WTC11 (cell line): ENCODE results near the gene CROCC2. TPM values are rescaled to one million over a fixed set of nuclear protein-coding genes. Genes with fewer than 3 reads are reported as not detected.

Experiments
- ATAC-seq: fragments of 200-7000 bp; cut with Tn5 transposase; 2 replicates; pipeline ENCODE4 v1.10.0; 2021; ENCODE audit warnings: mild to moderate bottlenecking, moderate library complexity
- CTCF ChIA-PET: fragments of 300-600 bp; sonication (Branson Sonifier 250); formaldehyde crosslinking; loops from one replicate; lab custom pipeline; 2021; ENCODE audit warnings: antibody characterized with exemption; lab: Charles Lee
- POLR2A ChIA-PET: fragments of 350-600 bp; sonication (Branson Sonifier 250); formaldehyde crosslinking; loops from one replicate; lab custom pipeline; 2021; ENCODE audit warnings: antibody characterized with exemption; lab: Charles Lee
- DNase-seq: peaks from one replicate; pipeline ENCODE4 v3.0.0; 2021; ENCODE audit warnings: low spot score
- H3K27ac Mint-ChIP-seq: 2 replicates; pipeline ENCODE4 v1.8.0; 2021; ENCODE audit warnings: mixed read lengths
- H3K27me3 Mint-ChIP-seq: 2 replicates; pipeline ENCODE4 v1.8.0; 2021; ENCODE audit warnings: low read depth, mild to moderate bottlenecking, moderate library complexity, mixed read lengths
- H3K36me3 Mint-ChIP-seq: 2 replicates; pipeline ENCODE4 v1.8.0; 2021; ENCODE audit warnings: mixed read lengths
- H3K4me1 Mint-ChIP-seq: 2 replicates; pipeline ENCODE4 v1.8.0; 2022; ENCODE audit warnings: mixed read lengths
- H3K4me3 Mint-ChIP-seq: 2 replicates; pipeline ENCODE4 v1.8.0; 2021; ENCODE audit warnings: mild to moderate bottlenecking, moderate library complexity, mixed read lengths
- H3K9me3 Mint-ChIP-seq: 2 replicates; pipeline ENCODE4 v1.8.0; 2021; ENCODE audit warnings: mixed read lengths
- CBFB ChIP-seq: sonication (generic); formaldehyde crosslinking; IDR thresholded peaks from 2 replicates; pipeline ENCODE4 v1.8.1; 2022; ENCODE audit warnings: mild to moderate bottlenecking, low read depth, missing genetic modification reagents
- EMX1 ChIP-seq: fragments of 250-450 bp; sonication (Bioruptor Pico); IDR thresholded peaks from 2 replicates; pipeline ENCODE4 v1.8.0; 2021; ENCODE audit warnings: mild to moderate bottlenecking
- JAZF1 ChIP-seq: fragments of 250-450 bp; sonication (Bioruptor Pico); IDR thresholded peaks from 2 replicates; pipeline ENCODE4 v1.9.0; 2021; ENCODE audit warnings: moderate library complexity, mild to moderate bottlenecking, inconsistent platforms
- TP53 ChIP-seq: sonication (generic); formaldehyde crosslinking; IDR thresholded peaks from 2 replicates; pipeline ENCODE4 v1.8.1; 2023; ENCODE audit warnings: mild to moderate bottlenecking, missing genetic modification reagents
- ZNF138 ChIP-seq: sonication (generic); formaldehyde crosslinking; conservative IDR thresholded peaks from 2 replicates; pipeline ENCODE4 v1.8.1; 2022; ENCODE audit warnings: mild to moderate bottlenecking, moderate library complexity, missing genetic modification reagents
- ZNF671 ChIP-seq: fragments of 250-450 bp; sonication (Bioruptor Pico); IDR thresholded peaks from 2 replicates; pipeline ENCODE4 v1.8.0; 2021; ENCODE audit warnings: mild to moderate bottlenecking
- total RNA-seq: library from RNA; stranded (reverse); gene quantifications from 3 replicates; pipeline ENCODE4 v1.2.3, GENCODE V29; 2021
- TF ChIP-seq, protein P1 (sequence below): sonication (generic); formaldehyde crosslinking; IDR thresholded peaks from 2 replicates; pipeline ENCODE4 v1.8.1; 2023; ENCODE audit warnings: mild to moderate bottlenecking, missing genetic modification reagents, borderline replicate concordance
- TF ChIP-seq, protein P2 (sequence below): sonication (generic); formaldehyde crosslinking; IDR thresholded peaks from 2 replicates; pipeline ENCODE4 v1.8.1; 2023; ENCODE audit warnings: mild to moderate bottlenecking, missing genetic modification reagents
- TF ChIP-seq, protein P3 (sequence below): sonication (generic); formaldehyde crosslinking; IDR thresholded peaks from 2 replicates; pipeline ENCODE4 v1.8.1; 2023; ENCODE audit warnings: mild to moderate bottlenecking, moderate library complexity, missing genetic modification reagents
- TF ChIP-seq, protein P4 (sequence below): sonication (generic); formaldehyde crosslinking; IDR thresholded peaks from 2 replicates; pipeline ENCODE4 v1.8.1; 2023; ENCODE audit warnings: mild to moderate bottlenecking, missing genetic modification reagents, moderate library complexity

The CROCC2 gene
- total RNA-seq, 1 experiment from 2014 or later = not detected

DNA sequence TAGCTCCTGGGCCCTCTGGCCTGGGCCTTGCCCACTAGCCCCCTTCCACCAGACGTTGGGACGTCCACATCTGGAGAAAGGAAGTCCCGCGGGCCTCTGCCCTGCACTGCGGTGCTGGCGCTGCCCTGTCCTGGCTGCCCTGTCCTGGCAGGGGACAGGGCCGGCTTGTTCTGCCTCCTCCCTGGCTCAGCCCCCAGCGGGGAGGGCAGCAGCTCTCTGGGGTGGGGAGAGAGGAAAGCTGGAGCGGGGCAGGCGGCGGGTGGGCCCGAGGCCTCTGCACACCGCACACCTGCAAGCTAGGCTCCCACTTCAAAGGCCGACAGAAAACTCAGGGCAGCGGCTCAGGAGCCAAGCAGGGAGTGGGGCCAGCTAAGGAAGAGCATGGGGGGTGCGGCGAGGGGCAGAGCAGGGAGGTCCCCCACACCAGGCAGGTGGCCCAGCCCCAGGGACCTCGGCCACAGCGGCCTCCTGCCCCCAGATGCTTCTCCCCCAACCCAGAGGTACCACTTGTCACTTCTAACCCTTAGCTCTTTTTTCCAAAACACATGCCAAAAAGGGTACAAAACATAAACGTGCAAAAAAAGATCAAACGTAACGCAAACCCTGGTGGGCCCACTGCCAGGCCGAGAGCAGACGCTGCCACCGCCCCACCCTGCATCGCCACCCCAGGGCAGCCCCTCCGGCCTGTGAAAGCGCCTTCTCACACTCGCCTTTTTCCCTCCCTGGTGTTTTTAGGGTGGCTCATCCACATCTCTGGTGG, 105.8 kb downstream of the CROCC2 start (continued):
- TF ChIP-seq, protein P1, sequence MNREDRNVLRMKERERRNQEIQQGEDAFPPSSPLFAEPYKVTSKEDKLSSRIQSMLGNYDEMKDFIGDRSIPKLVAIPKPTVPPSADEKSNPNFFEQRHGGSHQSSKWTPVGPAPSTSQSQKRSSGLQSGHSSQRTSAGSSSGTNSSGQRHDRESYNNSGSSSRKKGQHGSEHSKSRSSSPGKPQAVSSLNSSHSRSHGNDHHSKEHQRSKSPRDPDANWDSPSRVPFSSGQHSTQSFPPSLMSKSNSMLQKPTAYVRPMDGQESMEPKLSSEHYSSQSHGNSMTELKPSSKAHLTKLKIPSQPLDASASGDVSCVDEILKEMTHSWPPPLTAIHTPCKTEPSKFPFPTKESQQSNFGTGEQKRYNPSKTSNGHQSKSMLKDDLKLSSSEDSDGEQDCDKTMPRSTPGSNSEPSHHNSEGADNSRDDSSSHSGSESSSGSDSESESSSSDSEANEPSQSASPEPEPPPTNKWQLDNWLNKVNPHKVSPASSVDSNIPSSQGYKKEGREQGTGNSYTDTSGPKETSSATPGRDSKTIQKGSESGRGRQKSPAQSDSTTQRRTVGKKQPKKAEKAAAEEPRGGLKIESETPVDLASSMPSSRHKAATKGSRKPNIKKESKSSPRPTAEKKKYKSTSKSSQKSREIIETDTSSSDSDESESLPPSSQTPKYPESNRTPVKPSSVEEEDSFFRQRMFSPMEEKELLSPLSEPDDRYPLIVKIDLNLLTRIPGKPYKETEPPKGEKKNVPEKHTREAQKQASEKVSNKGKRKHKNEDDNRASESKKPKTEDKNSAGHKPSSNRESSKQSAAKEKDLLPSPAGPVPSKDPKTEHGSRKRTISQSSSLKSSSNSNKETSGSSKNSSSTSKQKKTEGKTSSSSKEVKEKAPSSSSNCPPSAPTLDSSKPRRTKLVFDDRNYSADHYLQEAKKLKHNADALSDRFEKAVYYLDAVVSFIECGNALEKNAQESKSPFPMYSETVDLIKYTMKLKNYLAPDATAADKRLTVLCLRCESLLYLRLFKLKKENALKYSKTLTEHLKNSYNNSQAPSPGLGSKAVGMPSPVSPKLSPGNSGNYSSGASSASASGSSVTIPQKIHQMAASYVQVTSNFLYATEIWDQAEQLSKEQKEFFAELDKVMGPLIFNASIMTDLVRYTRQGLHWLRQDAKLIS = no peak
- TF ChIP-seq CBFB (CRISPR knock-in tag) = no peak
- TF ChIP-seq, protein P2, sequence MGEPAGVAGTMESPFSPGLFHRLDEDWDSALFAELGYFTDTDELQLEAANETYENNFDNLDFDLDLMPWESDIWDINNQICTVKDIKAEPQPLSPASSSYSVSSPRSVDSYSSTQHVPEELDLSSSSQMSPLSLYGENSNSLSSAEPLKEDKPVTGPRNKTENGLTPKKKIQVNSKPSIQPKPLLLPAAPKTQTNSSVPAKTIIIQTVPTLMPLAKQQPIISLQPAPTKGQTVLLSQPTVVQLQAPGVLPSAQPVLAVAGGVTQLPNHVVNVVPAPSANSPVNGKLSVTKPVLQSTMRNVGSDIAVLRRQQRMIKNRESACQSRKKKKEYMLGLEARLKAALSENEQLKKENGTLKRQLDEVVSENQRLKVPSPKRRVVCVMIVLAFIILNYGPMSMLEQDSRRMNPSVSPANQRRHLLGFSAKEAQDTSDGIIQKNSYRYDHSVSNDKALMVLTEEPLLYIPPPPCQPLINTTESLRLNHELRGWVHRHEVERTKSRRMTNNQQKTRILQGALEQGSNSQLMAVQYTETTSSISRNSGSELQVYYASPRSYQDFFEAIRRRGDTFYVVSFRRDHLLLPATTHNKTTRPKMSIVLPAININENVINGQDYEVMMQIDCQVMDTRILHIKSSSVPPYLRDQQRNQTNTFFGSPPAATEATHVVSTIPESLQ (CRISPR knock-in tag) = no peak
- no peak for TF ChIP-seq TP53 (CRISPR knock-in tag)
- TF ChIP-seq ZNF138 = no peak
- no peak for TF ChIP-seq EMX1 (CRISPR knock-in tag)
- TF ChIP-seq JAZF1 (CRISPR knock-in tag) = no peak

- no peak for DNase-seq
- ChIA-PET CTCF (no interaction called here), POLR2A (no interaction called here)
- ATAC-seq = no peak
- H3K4me3 Mint-ChIP-seq = no peak overlapping the region
- H3K9me3 Mint-ChIP-seq = peaks cover 3% of the 10 kb centered on the region; the same call in 1 of the 2 replicates
- TF ChIP-seq, protein P3, sequence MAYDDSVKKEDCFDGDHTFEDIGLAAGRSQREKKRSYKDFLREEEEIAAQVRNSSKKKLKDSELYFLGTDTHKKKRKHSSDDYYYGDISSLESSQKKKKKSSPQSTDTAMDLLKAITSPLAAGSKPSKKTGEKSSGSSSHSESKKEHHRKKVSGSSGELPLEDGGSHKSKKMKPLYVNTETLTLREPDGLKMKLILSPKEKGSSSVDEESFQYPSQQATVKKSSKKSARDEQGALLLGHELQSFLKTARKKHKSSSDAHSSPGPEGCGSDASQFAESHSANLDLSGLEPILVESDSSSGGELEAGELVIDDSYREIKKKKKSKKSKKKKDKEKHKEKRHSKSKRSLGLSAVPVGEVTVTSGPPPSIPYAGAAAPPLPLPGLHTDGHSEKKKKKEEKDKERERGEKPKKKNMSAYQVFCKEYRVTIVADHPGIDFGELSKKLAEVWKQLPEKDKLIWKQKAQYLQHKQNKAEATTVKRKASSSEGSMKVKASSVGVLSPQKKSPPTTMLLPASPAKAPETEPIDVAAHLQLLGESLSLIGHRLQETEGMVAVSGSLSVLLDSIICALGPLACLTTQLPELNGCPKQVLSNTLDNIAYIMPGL (CRISPR knock-in tag) = no peak
- TF ChIP-seq TP53 (CRISPR knock-in tag) (no peak), ZNF671 (CRISPR knock-in tag) (no peak)
- TF ChIP-seq, protein P4, sequence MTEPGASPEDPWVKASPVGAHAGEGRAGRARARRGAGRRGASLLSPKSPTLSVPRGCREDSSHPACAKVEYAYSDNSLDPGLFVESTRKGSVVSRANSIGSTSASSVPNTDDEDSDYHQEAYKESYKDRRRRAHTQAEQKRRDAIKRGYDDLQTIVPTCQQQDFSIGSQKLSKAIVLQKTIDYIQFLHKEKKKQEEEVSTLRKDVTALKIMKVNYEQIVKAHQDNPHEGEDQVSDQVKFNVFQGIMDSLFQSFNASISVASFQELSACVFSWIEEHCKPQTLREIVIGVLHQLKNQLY (CRISPR knock-in tag) = no peak
- TF ChIP-seq, protein P1 = no peak
- H3K27me3 Mint-ChIP-seq = no peaks in the 10 kb centered on the region
- H3K27ac Mint-ChIP-seq = no peak overlapping the region
- H3K36me3 Mint-ChIP-seq = no peaks in the 10 kb centered on the region
- H3K4me1 Mint-ChIP-seq = peaks cover 11% of the 10 kb centered on the region
Measured at GRCh38 chr2:241014224-241014623, 108.1 kb downstream of the CROCC2 start.
